ENCODE measurements around the gene PUDP. TPM values are rescaled to one million over a fixed set of nuclear protein-coding genes. Genes with fewer than 3 reads are reported as not detected.

Gene PUDP
- total and polyA plus RNA-seq, 3 experiments from 2014 or later, result 18.0 to 26.2 (median 23.2) TPM

DNA sequence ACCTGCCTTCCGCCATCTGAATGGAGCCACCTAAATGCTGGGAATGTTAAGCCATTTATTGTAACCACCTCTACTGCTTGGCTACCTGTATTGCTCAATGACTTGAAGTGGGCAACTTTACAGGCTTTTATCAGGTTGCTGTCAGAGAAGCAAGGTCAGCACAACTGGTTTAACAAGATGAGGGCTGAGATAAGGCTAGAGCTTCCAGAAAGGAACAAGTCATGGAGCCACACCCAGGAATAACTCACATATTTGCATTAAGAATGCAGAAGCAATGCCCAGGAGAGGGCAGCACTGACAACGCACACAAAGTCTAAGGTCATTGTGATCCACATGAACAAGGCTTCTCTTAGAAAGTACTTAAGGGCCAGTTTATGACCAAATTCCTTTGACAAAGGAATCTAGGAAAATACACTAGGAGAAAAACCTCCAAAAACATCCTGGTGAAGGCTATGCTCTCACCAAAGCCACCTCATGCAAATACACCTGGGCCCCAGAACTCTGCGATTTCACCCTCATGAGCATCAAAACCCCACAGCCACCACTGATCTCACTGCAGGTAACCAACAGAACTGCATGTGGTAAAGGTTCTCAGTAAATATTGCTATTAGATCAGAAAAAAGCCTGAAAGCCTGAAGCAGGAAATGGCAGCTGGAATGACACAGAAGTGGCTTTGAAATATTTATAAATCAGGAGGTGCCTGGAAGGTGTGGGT lies 15.5 kb downstream of the PUDP start:
- Histone ChIP-seq H3K27ac (ENCODE audit: low read depth, low read length) (peak overlapping the region; percentile 16), H3K4me1 (ENCODE audit: insufficient read depth, low read length) (no peaks in the 10 kb centered on the region), H3K27me3 (ENCODE audit: insufficient read depth, low read length, poor library complexity, severe bottlenecking) (no peaks in the 10 kb centered on the region), H3K9me3 (ENCODE audit: low read length) (no peaks in the 10 kb centered on the region), H3K36me3 (ENCODE audit: insufficient read depth, low read length) (no peaks in the 10 kb centered on the region), H3K4me3 (ENCODE audit: low read length) (no peak overlapping the region)
- peak overlapping the region in 1 of 7 donors; percentile 7 for H3K4me3 Mint-ChIP-seq
- no peaks in the 10 kb centered on the region for H3K9me3 Mint-ChIP-seq
- peak overlapping the region in 6 of 8 donors; percentile 57 to 93 (median 64) for H3K27ac Mint-ChIP-seq
- H3K4me1 Mint-ChIP-seq, result peaks cover 32 to 55% (median 42%) of the 10 kb centered on the region in 3 donors
- H3K36me3 Mint-ChIP-seq, result peaks cover 0 to 3% (median 1%) of the 10 kb centered on the region in 3 donors
- CTCF ChIA-PET, result no interaction called here
- H3K27me3 Mint-ChIP-seq, result no peaks in the 10 kb centered on the region
- POLR2A ChIA-PET, result no interaction called here
- DNase-seq, result peak in 2 of 5 donors; percentile 22 to 43

DNA sequence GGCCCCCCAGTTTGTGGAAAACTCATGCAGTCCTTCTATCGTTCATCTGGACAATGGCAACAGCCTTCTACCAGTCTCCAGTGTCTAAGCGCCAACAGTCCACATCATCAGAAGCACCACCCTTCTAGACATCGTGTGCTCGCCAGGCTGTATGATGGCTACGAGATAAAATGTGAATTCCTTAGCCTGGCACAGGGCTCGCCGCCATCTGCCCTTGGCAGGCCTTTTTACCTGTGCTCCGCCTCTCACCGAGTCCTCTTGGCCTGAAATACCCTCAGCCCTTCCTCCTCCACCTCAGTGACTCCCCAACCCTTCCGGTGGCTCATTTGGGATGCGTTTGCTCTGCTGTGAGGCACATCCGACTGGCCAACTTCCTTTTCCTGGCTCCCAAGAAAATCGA lies 16.3 kb downstream of the PUDP start:
- no peak for DNase-seq
- no peaks in the 10 kb centered on the region for H3K9me3 ChIP-seq (ENCODE audit: low read length)
- H3K36me3 ChIP-seq (ENCODE audit: insufficient read depth, low read length), result no peaks in the 10 kb centered on the region
- peaks cover 32 to 55% (median 42%) of the 10 kb centered on the region in 3 donors for H3K4me1 Mint-ChIP-seq
- H3K4me3 ChIP-seq (ENCODE audit: low read length), result no peak overlapping the region
- no peak overlapping the region for H3K27ac Mint-ChIP-seq
- no peak overlapping the region for H3K4me3 Mint-ChIP-seq
- H3K27ac ChIP-seq (ENCODE audit: low read depth, low read length), result no peak overlapping the region
- peaks cover 0 to 3% (median 1%) of the 10 kb centered on the region in 3 donors for H3K36me3 Mint-ChIP-seq
- ChIA-PET POLR2A (no interaction called here), CTCF (no interaction called here)
- H3K27me3 Mint-ChIP-seq, result no peaks in the 10 kb centered on the region
- no peaks in the 10 kb centered on the region for H3K27me3 ChIP-seq (ENCODE audit: insufficient read depth, low read length, poor library complexity, severe bottlenecking)
- H3K9me3 Mint-ChIP-seq, result no peaks in the 10 kb centered on the region
- H3K4me1 ChIP-seq (ENCODE audit: insufficient read depth, low read length), result no peaks in the 10 kb centered on the region

DNA sequence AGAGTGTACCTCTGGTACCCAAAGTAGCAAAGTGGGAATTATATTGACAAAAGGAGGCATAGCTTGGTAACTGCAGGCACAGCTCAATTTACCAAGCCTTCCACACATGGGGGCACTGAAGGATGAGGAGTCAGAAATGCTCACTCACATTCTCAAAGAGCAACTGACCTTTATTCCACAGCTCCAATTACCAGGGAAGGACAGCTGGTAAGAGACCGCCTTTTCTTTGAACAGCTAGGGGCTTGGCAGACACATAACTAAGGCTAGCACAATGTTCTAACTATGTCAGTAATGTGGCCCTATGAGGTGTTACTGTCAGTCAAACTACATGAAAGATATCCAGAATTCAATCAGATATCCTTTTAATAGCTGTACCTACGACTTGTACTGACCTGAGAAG lies 20.9 kb downstream of the PUDP start:
- H3K9me3 ChIP-seq (ENCODE audit: low read length), result no peaks in the 10 kb centered on the region
- Mint-ChIP-seq H3K4me1 (peaks cover 13 to 35% (median 16%) of the 10 kb centered on the region in 3 donors), H3K36me3 (peaks cover 6 to 17% (median 9%) of the 10 kb centered on the region in 3 donors), H3K27me3 (no peaks in the 10 kb centered on the region), H3K9me3 (no peaks in the 10 kb centered on the region), H3K4me3 (no peak overlapping the region), H3K27ac (peak overlapping the region in 1 of 8 donors; percentile 33)
- no peaks in the 10 kb centered on the region for H3K27me3 ChIP-seq (ENCODE audit: insufficient read depth, low read length, poor library complexity, severe bottlenecking)
- no peak for DNase-seq
- H3K4me3 ChIP-seq (ENCODE audit: low read length), result no peak overlapping the region
- no peaks in the 10 kb centered on the region for H3K4me1 ChIP-seq (ENCODE audit: insufficient read depth, low read length)
- ChIA-PET POLR2A (no interaction called here), CTCF (no interaction called here)
- H3K27ac ChIP-seq (ENCODE audit: low read depth, low read length), result no peak overlapping the region
- no peaks in the 10 kb centered on the region for H3K36me3 ChIP-seq (ENCODE audit: insufficient read depth, low read length)

DNA sequence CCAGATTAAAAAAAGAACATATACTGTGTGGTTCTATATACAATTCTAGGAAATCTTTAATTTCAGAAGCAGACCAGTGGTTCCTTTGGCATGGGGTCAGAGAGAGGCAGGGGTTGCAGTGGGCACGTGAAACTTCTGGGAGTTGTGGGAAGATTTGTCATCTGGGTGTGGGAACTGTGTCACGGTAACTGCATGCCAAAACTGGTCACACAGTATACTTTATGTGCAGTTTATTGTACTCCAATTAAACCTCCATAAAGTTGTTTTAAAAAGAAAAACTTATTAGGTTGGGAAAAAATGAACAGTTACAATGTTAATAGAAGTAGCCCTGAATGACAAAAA lies 27.1 kb downstream of the PUDP start:
- H3K36me3 ChIP-seq (ENCODE audit: insufficient read depth, low read length), result no peaks in the 10 kb centered on the region
- H3K4me3 Mint-ChIP-seq, result no peak overlapping the region
- ChIA-PET CTCF (no interaction called here), POLR2A (no interaction called here)
- no peak for DNase-seq
- no peaks in the 10 kb centered on the region for H3K4me1 ChIP-seq (ENCODE audit: insufficient read depth, low read length)
- H3K27ac Mint-ChIP-seq, result no peak overlapping the region
- no peak overlapping the region for H3K27ac ChIP-seq (ENCODE audit: low read depth, low read length)
- H3K27me3 Mint-ChIP-seq, result no peaks in the 10 kb centered on the region
- H3K36me3 Mint-ChIP-seq, result peaks cover 9 to 27% (median 14%) of the 10 kb centered on the region in 3 donors
- H3K9me3 Mint-ChIP-seq, result peaks cover 0 to 4% (median 0%) of the 10 kb centered on the region in 5 donors
- H3K4me1 Mint-ChIP-seq, result peaks cover 28 to 68% (median 47%) of the 10 kb centered on the region in 3 donors
- no peaks in the 10 kb centered on the region for H3K27me3 ChIP-seq (ENCODE audit: insufficient read depth, low read length, poor library complexity, severe bottlenecking)
- no peaks in the 10 kb centered on the region for H3K9me3 ChIP-seq (ENCODE audit: low read length)
- no peak overlapping the region for H3K4me3 ChIP-seq (ENCODE audit: low read length)

DNA sequence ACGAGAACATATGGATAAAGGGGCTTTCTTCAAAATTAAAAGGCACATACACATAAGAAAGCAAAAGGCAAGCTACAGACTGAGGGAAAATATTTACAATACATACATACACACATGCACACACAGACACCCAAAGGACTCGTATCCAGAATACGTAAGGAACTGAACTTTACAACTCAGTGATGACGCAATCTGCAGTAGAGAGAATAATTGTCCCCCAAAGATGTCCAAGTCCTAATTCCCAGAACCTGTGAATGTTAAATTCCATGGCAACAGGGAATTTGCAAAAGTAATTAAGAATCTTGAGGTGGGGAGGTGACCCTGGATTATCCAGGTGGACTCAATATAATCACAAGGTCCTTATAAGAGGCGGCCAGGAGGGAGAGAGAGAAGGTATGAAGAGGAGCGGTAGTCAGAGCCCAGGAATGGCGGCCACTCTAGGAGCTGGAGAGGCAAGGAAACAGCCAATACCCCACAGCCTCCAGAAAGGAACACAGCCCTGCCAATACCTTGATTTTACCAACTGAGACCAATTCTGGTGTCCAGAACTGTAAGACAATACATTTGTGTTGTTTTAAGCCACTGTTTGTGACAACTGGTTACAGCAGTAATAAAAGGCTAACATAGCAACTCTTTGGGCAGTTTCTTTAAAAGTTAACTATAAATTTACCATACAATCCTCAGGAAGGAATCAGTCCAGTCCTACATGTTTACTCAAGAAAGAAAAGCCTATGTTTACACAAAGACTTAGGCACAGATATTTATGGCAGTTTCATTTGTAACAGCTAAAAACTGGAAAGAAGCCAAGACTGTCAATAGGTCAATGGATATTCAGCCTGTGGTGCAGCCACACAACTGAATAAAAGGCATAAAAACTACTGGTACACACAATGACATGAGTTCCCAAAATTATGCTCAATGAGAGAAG lies 27.7 kb downstream of the PUDP start:
- no peak for DNase-seq
- H3K27ac Mint-ChIP-seq, result peak overlapping the region in 2 of 8 donors; percentile 3 to 43
- Histone ChIP-seq H3K9me3 (ENCODE audit: low read length) (no peaks in the 10 kb centered on the region), H3K27me3 (ENCODE audit: insufficient read depth, low read length, poor library complexity, severe bottlenecking) (no peaks in the 10 kb centered on the region), H3K27ac (ENCODE audit: low read depth, low read length) (no peak overlapping the region), H3K4me3 (ENCODE audit: low read length) (no peak overlapping the region), H3K4me1 (ENCODE audit: insufficient read depth, low read length) (no peaks in the 10 kb centered on the region), H3K36me3 (ENCODE audit: insufficient read depth, low read length) (no peaks in the 10 kb centered on the region)
- ChIA-PET POLR2A (no interaction called here), CTCF (no interaction called here)
- no peak overlapping the region for H3K4me3 Mint-ChIP-seq
- H3K4me1 Mint-ChIP-seq, result peaks cover 24 to 74% (median 51%) of the 10 kb centered on the region in 3 donors
- H3K27me3 Mint-ChIP-seq, result no peaks in the 10 kb centered on the region
- peaks cover 0 to 4% (median 0%) of the 10 kb centered on the region in 5 donors for H3K9me3 Mint-ChIP-seq
- H3K36me3 Mint-ChIP-seq, result peaks cover 6 to 22% (median 12%) of the 10 kb centered on the region in 3 donors

DNA sequence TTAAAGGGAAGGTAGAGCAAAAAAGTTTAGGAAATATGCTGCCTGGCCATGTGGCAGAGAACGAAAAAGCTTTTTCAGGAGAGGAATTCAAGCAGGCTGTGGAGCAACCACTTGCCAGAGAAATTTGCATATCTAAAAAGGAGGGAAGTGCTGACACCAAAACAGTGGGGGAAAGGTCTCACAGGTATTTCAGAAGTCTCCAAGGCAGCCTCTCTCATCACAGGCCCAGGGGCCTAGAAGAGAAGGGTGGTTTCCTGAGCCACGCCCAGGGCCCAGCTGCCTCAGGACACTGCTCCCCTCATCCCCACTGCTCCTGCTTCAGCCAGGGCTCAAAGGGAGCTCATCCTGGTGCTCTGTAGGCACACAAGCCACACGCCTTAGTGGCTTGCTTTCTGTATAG lies 30.4 kb downstream of the PUDP start:
- Mint-ChIP-seq H3K4me3 (peak overlapping the region in 1 of 7 donors; percentile 13), H3K9me3 (peaks cover 0 to 4% (median 0%) of the 10 kb centered on the region in 5 donors), H3K27me3 (no peaks in the 10 kb centered on the region), H3K4me1 (peaks cover 33 to 73% (median 67%) of the 10 kb centered on the region in 3 donors), H3K27ac (peak overlapping the region in 1 of 8 donors; percentile 47), H3K36me3 (peaks cover 10 to 13% (median 12%) of the 10 kb centered on the region in 3 donors)
- no peak for DNase-seq
- ChIA-PET CTCF (no interaction called here), POLR2A (no interaction called here)
- Histone ChIP-seq H3K27ac (ENCODE audit: low read depth, low read length) (no peak overlapping the region), H3K9me3 (ENCODE audit: low read length) (no peaks in the 10 kb centered on the region), H3K27me3 (ENCODE audit: insufficient read depth, low read length, poor library complexity, severe bottlenecking) (no peaks in the 10 kb centered on the region), H3K4me1 (ENCODE audit: insufficient read depth, low read length) (no peaks in the 10 kb centered on the region), H3K4me3 (ENCODE audit: low read length) (no peak overlapping the region), H3K36me3 (ENCODE audit: insufficient read depth, low read length) (no peaks in the 10 kb centered on the region)

DNA sequence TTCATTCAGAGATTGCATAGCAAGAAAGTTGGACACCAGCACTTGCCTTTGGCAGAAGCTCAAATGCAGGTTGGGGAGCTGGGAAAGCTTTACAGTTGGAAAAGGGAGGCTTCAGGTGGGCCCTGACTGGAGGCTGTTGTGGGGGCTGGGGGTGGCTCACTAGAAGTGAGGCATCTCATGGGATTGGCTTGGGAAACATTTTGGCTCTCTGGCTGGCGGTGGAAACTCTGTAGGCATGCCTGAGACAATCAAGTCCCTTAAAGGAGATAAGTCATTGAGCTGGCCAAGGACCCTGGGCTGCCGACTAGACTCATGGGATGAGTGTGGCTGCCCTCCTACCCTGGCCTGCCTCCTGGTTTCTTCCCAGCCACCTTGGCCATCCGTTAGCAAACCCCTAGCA lies 31.9 kb downstream of the PUDP start:
- CTCF ChIA-PET, result no interaction called here
- Histone ChIP-seq H3K4me3 (ENCODE audit: low read length) (no peak overlapping the region), H3K9me3 (ENCODE audit: low read length) (no peaks in the 10 kb centered on the region), H3K27me3 (ENCODE audit: insufficient read depth, low read length, poor library complexity, severe bottlenecking) (no peaks in the 10 kb centered on the region), H3K4me1 (ENCODE audit: insufficient read depth, low read length) (no peaks in the 10 kb centered on the region), H3K27ac (ENCODE audit: low read depth, low read length) (no peak overlapping the region), H3K36me3 (ENCODE audit: insufficient read depth, low read length) (no peaks in the 10 kb centered on the region)
- Mint-ChIP-seq H3K4me3 (no peak overlapping the region), H3K9me3 (peaks cover 0 to 4% (median 0%) of the 10 kb centered on the region in 5 donors), H3K36me3 (peaks cover 9 to 13% (median 10%) of the 10 kb centered on the region in 3 donors), H3K27me3 (no peaks in the 10 kb centered on the region), H3K4me1 (peaks cover 40 to 73% (median 72%) of the 10 kb centered on the region in 3 donors), H3K27ac (peak overlapping the region in 1 of 8 donors; percentile 63)
- DNase-seq, result no peak
- POLR2A ChIA-PET, result no interaction called here

DNA sequence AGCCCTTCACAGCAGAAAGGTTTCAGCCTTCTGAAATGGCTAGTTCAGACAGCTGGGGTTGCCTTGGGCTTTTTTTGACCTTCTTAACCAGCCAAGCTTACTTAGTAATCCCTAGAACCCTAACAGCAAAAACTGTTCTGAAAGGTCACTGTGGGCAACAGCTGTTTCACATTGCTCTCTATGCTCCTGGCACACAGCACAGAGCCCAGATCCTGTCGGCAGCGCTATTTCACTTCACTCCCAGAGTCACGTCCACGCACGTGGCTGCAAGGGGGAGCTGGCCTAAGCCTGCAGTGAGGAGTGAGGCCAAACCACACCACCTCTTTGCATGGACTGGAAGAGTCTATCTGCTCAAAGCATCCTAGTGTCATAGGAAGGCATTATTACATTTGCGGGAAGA lies 32.4 kb downstream of the PUDP start:
- DNase-seq, result no peak
- H3K36me3 ChIP-seq (ENCODE audit: insufficient read depth, low read length), result no peaks in the 10 kb centered on the region
- Mint-ChIP-seq H3K4me1 (peaks cover 42 to 74% (median 72%) of the 10 kb centered on the region in 3 donors), H3K4me3 (no peak overlapping the region), H3K27ac (peak overlapping the region in 2 of 8 donors; percentile 55 to 63), H3K9me3 (peaks cover 0 to 4% (median 0%) of the 10 kb centered on the region in 5 donors), H3K36me3 (peaks cover 9 to 13% (median 10%) of the 10 kb centered on the region in 3 donors), H3K27me3 (no peaks in the 10 kb centered on the region)
- no peak overlapping the region for H3K4me3 ChIP-seq (ENCODE audit: low read length)
- ChIA-PET POLR2A (no interaction called here), CTCF (no interaction called here)
- no peaks in the 10 kb centered on the region for H3K27me3 ChIP-seq (ENCODE audit: insufficient read depth, low read length, poor library complexity, severe bottlenecking)
- no peaks in the 10 kb centered on the region for H3K4me1 ChIP-seq (ENCODE audit: insufficient read depth, low read length)
- no peak overlapping the region for H3K27ac ChIP-seq (ENCODE audit: low read depth, low read length)
- no peaks in the 10 kb centered on the region for H3K9me3 ChIP-seq (ENCODE audit: low read length)
